ENCODE data around the gene EGFL8.

- TF ChIP-seq CTCF (IDR thresholded peaks at IDR 0.05; ENCODE audit: low read depth, low read length) (no peak), EZH2phosphoT487 (IDR thresholded peaks at IDR 0.05; ENCODE audit: low read depth) (no peak)
These were observed 47.8 kb downstream of the EGFL8 start for GRCh38 chr6:32212076-32212760.
